Subcutaneous adipose tissue (tissue), 4 donors: ENCODE data around the gene SPARCL1. TPM values are rescaled to one million over a fixed set of nuclear protein-coding genes. Genes with fewer than 3 reads are reported as not detected.

ENCODE experiments used
- total RNA-seq, 4 donors: library from RNA; depleted of rRNA; stranded (reverse); fragments of >200 nt; gene quantifications; one replicate each; pipeline ENCODE4 v1.1.0, GENCODE V29; 2016
- TF ChIP-seq, protein P1 (sequence below): fragments of 450-650 bp; IDR thresholded peaks from one replicate; pipeline ENCODE4 v1.5.1; 2016; ENCODE audit warnings: low read depth, mild to moderate bottlenecking, control low read depth, antibody characterized with exemption, moderate library complexity

The SPARCL1 gene
- total RNA-seq, 4 donors from 2014 or later, result 270 to 613 (median 543) TPM

GRCh38 chr4:87540146-87541058, 11.2 kb upstream of the SPARCL1 start:
- TF ChIP-seq, protein P1, sequence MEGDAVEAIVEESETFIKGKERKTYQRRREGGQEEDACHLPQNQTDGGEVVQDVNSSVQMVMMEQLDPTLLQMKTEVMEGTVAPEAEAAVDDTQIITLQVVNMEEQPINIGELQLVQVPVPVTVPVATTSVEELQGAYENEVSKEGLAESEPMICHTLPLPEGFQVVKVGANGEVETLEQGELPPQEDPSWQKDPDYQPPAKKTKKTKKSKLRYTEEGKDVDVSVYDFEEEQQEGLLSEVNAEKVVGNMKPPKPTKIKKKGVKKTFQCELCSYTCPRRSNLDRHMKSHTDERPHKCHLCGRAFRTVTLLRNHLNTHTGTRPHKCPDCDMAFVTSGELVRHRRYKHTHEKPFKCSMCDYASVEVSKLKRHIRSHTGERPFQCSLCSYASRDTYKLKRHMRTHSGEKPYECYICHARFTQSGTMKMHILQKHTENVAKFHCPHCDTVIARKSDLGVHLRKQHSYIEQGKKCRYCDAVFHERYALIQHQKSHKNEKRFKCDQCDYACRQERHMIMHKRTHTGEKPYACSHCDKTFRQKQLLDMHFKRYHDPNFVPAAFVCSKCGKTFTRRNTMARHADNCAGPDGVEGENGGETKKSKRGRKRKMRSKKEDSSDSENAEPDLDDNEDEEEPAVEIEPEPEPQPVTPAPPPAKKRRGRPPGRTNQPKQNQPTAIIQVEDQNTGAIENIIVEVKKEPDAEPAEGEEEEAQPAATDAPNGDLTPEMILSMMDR, result no peak

DNA sequence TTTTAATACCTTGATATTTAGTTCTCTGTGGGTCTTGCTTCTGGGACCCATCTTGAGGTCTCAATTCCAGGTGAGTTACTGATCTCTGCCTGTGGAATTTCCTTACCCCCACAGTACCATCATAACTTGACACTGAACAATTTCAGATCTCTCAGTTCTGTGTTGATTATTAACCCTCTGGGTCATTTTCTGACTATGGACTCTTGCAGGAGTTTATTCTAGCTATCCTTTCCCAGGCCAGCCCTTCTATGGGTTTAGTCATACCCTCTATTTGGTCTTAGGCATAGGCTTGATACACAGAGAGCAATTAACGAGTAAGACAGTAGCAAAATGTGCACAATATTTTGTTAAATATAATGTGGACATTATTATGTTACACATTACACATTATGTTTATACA, 3.7 kb upstream of the SPARCL1 start:
- TF ChIP-seq, protein P1, result no peak

- TF ChIP-seq, protein P1, result no peak
These were observed 2.9 kb upstream of the SPARCL1 start for GRCh38 chr4:87532109-87532508.

DNA sequence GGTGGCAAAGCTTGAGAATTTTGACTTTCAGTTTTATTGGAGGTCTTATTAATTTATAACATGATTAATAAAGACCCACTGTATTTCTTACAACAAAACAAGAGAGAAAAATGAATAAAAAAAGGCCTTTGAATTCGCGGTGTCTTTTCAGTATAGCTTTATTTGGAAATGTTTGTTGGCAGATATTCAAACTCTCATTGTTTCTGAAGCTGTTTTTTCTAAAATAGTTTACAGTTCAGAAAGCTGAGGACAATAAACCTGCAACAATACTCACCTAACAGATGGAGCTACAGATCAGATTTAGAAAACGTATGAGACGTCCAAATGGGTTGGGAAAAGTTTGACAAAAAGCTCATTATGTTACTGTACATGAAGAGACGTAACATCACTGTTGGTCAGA, 2.4 kb upstream of the SPARCL1 start:
- TF ChIP-seq, protein P1, result no peak

DNA sequence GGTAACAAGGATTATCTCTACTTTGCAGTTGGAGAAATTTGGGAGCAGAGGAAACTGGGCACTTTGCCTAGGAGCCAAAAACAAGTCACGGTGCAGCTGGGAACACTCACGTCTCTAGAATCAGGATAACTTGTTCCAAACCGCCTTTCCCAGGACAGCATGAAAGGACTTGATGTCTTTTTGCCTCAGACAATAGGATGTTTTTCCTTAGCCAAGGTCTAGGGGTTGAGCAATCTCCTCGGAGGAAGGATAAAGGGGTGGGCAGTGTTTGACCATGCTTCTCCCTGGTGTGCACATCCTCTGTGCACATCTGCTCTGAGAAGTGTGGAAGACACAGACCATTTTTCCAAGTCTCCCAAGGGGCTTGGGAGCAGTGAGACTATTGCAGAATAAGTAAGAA, 1.7 kb upstream of the SPARCL1 start:
- TF ChIP-seq, protein P1, result no peak

- TF ChIP-seq, protein P1, result no peak
These were observed 1.1 kb upstream of the SPARCL1 start for GRCh38 chr4:87530229-87530628.

DNA sequence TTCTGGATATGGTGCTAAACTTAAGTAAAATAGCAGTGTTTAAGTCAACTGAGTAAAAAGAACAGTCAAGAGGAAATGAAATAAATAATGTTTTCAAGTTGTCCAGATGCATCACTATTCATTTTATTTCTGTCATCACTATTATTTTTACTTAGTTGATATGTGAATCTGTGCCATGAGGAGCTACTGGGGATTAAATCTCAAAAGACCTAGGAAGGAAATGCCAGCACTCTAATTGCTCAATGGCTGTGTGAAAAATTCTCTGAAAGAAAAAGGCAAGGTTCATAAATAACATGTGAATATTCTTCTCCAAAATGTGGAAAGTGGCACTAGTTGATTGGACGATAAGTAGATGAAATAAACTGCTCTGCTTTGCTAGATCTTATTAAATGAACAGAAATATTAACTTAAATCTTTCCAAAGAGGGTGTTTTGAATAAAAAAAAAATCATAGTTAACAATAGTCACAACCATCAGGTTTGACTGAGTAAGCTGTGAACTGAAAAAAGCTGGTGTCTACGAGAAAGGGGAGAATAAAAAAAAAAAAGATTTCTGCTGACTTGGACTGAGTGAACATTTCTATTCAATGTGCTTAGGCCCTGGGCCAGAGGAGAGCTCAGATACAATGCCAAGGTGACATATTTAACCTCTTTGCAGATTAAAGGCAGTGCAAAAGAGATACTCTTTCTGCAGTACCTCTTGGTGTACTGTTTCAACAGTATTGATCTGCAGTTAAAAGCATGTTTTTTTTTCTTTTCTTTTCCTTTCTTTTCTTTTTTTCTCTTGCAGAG, 1.6 kb downstream of the SPARCL1 start:
- TF ChIP-seq, protein P1, result no peak
